Measurements from ENCODE around the gene SUPT3H.
"Not testable (repeated sequence)": the region's sequence is repeated elsewhere in the genome, so short reads cannot be mapped to it uniquely, and the experiment has no call there.

Gene SUPT3H

GRCh38 chr6:44935693-44936300, 441.9 kb downstream of the SUPT3H start:
- DNase-seq = no peak

DNA sequence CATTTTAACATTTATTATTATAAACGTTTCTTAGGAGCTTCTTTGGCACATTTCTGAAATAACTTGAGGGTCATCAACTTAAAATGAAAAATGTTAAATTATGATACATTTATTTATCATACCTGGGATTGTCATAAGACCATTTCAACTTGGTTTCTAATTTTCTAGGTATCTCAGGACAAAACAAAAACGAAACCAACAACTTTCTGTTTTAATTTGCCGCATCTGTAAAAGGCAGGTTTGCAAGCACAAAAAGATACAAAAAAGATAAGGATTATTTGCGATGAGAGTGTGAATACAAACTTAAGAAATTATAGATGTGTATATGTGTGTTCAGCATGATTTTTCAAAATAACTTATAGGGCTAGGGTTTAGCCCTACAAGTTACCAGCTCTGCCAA, 444.6 kb downstream of the SUPT3H start:
- no peak for DNase-seq

DNA sequence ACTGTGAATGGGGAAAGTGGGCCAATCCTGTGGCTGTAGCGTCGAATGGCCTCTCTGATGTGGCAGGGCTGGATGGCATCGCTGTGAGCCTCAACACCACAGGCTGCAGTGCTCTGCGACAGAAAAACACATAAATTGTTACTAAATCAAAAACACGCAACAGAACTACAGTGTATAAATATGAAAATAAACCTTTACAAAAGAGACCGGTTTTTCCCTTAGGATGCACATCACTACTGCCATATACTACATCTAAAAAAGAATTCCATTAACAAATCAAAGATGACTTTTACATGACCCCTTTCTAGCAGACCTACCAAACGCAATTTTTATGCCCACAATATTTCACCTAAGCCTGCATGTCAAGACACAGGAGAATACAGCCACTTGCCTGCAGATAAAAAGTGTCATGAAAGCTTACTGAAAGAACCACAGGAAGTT, 445.1 kb downstream of the SUPT3H start:
- DNase-seq = peak; percentile 24 to 35

GRCh38 chr6:44931385-44931784, 446.3 kb downstream of the SUPT3H start:
- DNase-seq = no peak

DNA sequence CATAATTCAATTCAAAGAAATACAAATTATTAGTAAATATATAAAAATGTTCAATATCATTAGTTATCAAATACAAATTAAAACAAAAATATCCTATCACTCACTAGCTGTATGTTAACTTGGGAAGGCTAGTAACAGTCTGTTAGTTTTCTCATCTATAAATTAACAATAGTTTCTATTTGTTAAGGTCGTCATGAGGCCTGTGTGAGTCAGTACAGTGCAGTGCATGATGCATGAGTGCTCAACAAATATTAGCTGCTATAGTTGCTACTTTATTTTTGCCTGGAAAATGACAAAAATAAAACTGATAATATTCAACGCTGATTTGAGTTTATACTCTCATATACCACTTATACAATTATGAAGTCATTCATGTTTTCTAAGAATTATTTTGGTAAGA, 451.2 kb downstream of the SUPT3H start:
- DNase-seq = no peak

DNA sequence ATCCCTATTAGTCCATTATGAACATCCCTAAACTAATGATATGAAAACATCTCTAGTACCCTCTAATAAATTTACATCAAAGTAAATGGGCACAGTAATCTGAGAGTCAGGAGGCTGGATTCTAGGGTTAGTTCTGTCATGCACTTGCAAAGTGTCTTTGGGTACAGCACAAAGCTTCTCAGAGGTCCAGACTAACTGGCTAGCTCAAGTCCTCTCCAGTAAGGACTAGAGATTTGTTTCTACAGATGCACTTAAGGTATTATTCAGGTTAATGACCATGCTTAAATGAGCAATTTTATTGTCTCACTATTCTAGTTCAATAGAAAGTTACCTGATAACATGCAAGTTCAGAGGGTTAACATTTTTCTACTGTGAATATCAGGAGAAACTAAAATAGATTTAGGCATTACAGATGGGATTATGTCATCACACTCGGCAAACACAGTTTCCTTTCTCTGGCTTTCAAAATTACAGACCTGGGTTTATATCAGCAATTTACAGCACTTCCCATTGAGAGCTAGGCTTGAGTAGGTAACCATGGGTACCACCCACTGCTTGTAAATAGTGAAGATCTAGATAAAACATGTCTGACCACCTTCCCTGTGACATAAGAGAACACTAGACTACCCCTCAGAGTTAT, 452.5 kb downstream of the SUPT3H start:
- DNase-seq = no peak

GRCh38 chr6:44923444-44923843, 454.3 kb downstream of the SUPT3H start:
- DNase-seq = no peak

DNA sequence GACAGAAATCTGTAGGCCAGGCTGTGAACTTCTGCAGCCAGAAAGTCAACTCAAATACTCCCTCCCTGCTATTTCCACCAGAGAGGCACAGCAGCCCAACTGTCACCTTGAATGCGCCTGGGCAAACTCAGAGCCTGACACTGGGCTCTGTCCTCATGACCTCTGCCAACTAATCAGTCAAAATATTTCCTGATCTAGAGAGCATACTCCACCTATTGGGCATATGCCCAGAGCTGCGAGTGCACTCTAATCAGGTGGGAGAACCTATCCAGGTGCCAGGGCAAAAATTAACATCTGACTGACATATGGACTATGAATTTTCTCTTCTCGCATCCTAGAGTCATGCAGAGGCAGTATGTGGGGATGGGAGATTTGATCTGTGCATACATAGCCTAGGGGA, 455.9 kb downstream of the SUPT3H start:
- DNase-seq = no peak

DNA sequence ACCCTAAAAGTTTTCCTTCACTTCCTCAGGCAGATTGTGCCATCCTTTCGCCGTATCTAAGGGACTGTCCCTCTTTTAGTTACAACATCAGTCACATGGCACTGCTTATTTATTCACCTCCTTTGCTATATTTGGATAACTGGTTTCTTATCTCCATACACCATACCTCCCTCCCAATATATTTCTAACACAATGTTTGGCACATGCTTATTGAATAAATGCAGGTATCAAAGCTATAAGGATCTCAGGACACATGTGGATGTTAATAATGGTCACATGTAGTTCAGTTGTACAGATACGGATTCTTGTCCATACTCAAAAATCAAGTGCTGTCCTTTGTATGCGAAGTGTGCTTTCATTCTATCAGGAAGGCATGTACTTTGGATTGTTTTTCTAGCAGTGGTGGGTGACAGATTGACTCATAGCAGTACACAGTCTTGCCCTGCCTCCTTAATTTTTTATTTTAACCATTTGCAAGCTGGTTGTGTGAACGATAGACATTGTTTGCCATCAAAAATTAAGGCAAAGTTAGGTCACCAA, 456.7 kb downstream of the SUPT3H start:
- no peak for DNase-seq

- no peak for DNase-seq
These were observed 458.9 kb downstream of the SUPT3H start for GRCh38 chr6:44918671-44919296.

DNA sequence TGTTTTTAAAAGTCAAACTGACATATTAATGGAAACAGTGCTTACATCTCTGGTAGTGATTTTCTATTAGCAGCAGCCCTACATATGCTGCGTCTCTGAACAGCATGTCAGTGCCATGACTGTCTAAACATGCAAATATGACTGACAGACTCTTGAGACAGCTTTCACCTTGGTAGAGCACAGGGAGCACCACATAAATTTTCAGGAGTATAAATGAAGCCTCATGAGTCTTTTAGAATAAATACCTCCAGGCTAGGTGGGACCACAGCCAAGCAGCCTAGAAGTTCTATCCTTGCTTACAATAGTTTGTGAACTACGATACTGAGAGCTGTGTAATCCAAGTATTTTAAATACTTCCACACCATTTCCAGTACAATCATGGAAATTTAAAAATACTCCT, 460.3 kb downstream of the SUPT3H start:
- no peak for DNase-seq

DNA sequence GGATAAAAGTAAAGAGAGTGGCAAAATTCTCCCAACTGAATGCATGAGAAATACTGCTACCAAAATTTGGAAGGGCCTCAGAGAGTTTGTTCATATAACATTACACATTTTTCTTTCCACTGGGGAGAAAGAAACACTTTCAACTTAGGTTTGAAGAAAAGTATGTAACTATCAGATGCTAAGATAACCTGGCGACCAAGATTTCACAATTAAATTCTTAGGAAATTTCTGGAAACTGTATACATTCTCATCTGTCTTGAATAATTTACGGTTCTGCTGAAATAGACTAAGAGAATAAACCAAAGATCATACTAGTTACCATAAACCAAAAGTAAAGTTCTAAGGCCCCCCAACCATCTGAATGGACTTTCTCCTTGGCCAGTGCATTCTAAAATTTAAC, 462.6 kb downstream of the SUPT3H start:
- no peak for DNase-seq

- no peak for DNase-seq
These were observed 463.6 kb downstream of the SUPT3H start for GRCh38 chr6:44914141-44914540.

DNA sequence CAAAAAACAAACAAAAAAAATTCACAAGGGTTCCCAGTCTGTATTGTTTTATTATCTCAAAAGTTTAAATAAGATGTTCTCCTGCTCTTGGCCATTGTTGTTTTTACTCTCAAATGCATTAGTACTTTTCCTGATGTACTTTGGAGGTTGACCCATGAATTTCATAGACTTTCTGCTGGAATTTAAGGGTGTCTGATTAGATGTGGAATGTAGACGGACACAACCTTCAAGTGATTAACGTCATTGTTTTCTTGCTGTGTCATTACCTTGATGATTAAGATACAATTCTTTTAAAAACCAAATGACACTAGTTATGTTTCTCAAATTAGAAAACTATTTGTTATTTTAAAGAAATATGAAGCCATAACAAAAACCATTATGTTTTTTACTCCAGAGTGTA, 471.0 kb downstream of the SUPT3H start:
- DNase-seq = no peak

- DNase-seq = not testable (repeated sequence)
These were observed 477.4 kb downstream of the SUPT3H start for GRCh38 chr6:44900358-44900757.

- DNase-seq = no peak
These were observed 479.3 kb downstream of the SUPT3H start for GRCh38 chr6:44898296-44898930.

GRCh38 chr6:44897316-44897715, 480.4 kb downstream of the SUPT3H start:
- no peak for DNase-seq

DNA sequence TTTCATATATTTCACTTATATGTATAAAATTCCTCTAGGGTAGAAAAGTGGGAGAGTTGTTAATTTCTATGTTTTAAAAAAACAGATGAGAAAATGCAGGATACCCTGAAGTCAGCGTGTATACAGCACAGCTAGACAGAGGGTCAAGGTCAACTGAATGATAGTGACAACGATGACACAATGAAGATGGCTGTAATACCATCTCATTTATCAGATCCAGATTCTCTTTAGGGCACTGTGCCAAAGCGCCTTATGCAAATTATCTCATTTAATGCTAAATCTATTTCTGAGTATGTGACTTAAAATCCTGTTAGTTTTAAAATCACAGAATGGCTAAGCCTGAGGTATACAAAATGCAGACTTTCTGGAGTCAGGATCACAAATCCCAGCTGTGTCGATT, 481.0 kb downstream of the SUPT3H start:
- no peak for DNase-seq

- DNase-seq = no peak
These were observed 485.2 kb downstream of the SUPT3H start for GRCh38 chr6:44892579-44892978.

DNA sequence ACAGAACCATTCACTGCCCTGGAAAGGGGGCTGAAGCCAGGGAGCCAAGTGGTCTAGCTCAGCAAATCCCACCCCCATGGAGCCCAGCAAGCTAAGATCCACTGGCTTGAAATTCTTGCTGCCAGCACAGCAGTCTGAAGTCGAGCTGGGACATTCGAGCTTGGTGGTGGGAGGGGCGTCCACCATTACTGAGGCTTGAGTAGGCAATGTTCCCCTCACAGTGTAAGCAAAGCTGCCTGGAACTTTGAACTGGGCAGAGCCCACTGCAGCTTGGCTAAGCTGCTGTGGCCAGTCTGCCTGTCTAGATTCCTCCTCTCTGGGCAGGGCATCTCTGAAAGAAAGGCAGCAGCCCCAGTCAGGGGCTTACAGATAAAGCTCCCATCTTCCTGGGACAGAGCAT, 498.7 kb downstream of the SUPT3H start:
- not testable (repeated sequence) for DNase-seq

DNA sequence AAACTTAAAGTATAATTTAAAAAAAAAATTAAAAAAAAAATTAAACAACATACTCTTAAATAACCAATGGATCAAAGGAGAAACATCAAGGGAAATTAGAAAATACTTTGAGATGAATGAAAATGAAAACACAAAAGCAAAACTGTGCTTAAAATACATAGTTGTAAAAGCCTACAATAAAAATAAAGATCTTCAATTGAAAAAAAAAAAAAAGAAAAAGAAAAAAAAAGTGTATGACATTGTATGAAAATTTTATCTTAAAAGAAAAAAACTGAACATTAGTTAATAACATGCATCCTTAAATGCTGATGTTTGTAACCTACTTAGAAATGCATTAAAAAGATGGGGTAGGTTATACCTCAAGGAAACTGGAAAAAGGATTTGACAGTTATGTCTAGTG, 501.1 kb downstream of the SUPT3H start:
- not testable (repeated sequence) for DNase-seq

DNA sequence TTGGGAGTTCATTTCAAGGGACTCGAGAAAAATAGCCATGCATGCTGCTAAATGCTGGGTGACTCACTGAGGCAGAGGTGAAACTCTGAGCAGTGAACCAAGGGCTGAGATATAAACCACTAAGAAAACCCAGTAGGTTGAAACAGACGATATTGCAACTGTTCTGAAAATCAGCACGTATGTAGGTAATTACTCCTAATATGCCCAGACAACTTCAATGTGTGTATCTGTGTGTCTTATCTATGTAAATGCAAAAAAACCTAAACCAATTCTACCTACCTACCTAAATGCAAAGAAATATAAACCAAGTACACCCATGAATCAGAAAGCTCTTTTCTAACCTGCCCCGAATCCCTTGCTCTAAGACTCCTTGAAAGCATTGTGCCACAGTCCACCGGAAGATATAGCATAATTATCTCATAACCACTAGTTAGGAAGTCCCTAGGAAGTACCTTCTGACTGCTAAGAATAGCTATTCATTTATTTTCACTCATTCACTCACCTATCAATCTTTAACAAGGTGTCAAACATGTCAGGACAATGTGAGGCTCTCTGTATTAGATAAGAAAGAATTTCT, 508.3 kb downstream of the SUPT3H start:
- no peak for DNase-seq

GRCh38 chr6:44868910-44869309, 508.8 kb downstream of the SUPT3H start:
- DNase-seq = no peak

DNA sequence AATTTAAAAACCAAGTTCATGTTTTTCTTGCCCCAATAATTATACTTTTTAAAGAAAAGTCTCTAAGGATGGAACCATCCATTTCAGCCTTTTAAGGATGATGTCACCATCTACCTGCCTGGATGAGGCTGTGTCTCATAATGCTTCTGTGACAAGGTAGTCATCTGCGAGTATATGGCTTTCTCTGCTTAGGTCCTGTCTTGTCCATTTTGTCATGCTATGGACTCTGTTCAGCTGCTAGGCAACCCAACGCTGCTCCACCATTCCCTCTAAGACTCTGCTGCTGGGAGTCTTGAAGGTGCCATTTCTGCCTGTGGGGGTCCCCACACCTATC, 509.4 kb downstream of the SUPT3H start:
- no peak for DNase-seq

Data from stimulated activated CD4-positive, alpha-beta T cell treated with anti-CD3 and anti-CD28 coated beads, Interleukin-2, amount 100 ng/mL, for 24 hours (primary cell).